Ascending aorta (tissue), 2 donors: ENCODE measurements around the gene AXIN2. TPM values are rescaled to one million over a fixed set of nuclear protein-coding genes. Genes with fewer than 3 reads are reported as not detected.

Source experiments
- DNase-seq, 2 donors: peaks; one replicate each; pipeline ENCODE4 v3.0.0-alpha.2; 2019; ENCODE audit warnings: low spot score in 2 of 2
- H3K27ac ChIP-seq, 2 donors: fragments of 200-600 bp; sonication (generic); one replicate each; pipeline ENCODE4 v1.5.1; 2016 to 2017; ENCODE audit warnings: mild to moderate bottlenecking in 1 of 2
- H3K27me3 ChIP-seq: fragments of 200-600 bp; sonication (generic); one replicate; pipeline ENCODE4 v1.5.1; 2017
- H3K36me3 ChIP-seq, 2 donors: fragments of 200-600 bp; sonication (generic); one replicate each; pipeline ENCODE4 v1.5.1; 2016
- H3K4me1 ChIP-seq, 2 donors: fragments of 200-600 bp; sonication (generic); one replicate each; pipeline ENCODE4 v1.5.1; 2016 to 2017; ENCODE audit warnings: mild to moderate bottlenecking in 1 of 2
- H3K4me3 ChIP-seq, 2 donors: fragments of 200-600 bp; sonication (generic); one replicate each; pipeline ENCODE4 v1.5.1; 2016 to 2017; ENCODE audit warnings: mild to moderate bottlenecking in 1 of 2
- H3K9me3 ChIP-seq, 2 donors: fragments of 200-600 bp; sonication (generic); one replicate each; pipeline ENCODE4 v1.5.1; 2016
- CTCF ChIP-seq, 3 experiments: fragments of 200-600 bp in 2 of 3; fragments of 450-650 bp in 1 of 3; sonication (generic) in 2 of 3; IDR thresholded peaks; one replicate each; pipeline ENCODE4 v1.5.1; 2016 to 2019; ENCODE audit warnings: antibody characterized with exemption in 3 of 3, mild to moderate bottlenecking in 1 of 3, moderate library complexity in 1 of 3
- intact Hi-C: fragments of 100-400 bp; cut with DNase I; formaldehyde crosslinking; loops from one replicate; pipeline ENCODE4 v1.15.1; 2023
- total RNA-seq: library from RNA; depleted of rRNA; stranded (reverse); fragments of >200 nt; gene quantifications from one replicate; pipeline ENCODE4 v1.1.0, GENCODE V29; 2016

AXIN2 gene
- total RNA-seq, 1 donor from 2014 or later = 27.5 TPM

DNA sequence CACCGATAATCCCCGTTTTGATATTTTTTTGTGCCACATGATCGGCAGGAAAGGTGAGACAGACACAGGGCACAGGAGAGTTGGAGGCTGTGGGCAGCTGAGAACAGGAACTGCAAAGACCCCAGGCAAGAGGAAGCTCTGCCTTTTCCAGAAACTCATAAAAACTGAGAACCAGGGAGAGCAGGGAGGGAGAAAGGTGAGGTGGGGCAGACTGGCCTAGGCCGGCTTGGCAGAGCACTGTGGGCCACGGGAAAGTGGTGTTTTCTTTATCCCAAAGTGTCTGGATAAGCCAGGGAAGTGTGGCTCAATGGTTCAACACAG, 11.8 kb upstream of the AXIN2 start:
- H3K9me3 ChIP-seq = no peaks in the 10 kb centered on the region
- no peak for TF ChIP-seq CTCF (IDR thresholded peaks at IDR 0.05)
- intact Hi-C loops = no loop called here
- H3K4me1 ChIP-seq = no peaks in the 10 kb centered on the region
- no peak overlapping the region for H3K4me3 ChIP-seq
- H3K27me3 ChIP-seq = no peaks in the 10 kb centered on the region
- no peaks in the 10 kb centered on the region for H3K36me3 ChIP-seq
- no peak overlapping the region for H3K27ac ChIP-seq
- no peak for DNase-seq

GRCh38 chr17:65572581-65573281, 11.3 kb upstream of the AXIN2 start:
- no peak for DNase-seq
- intact Hi-C loops = no loop called here
- no peak overlapping the region for H3K4me3 ChIP-seq
- no peak overlapping the region for H3K27ac ChIP-seq
- H3K4me1 ChIP-seq = no peaks in the 10 kb centered on the region
- H3K36me3 ChIP-seq = no peaks in the 10 kb centered on the region
- H3K27me3 ChIP-seq = no peaks in the 10 kb centered on the region
- TF ChIP-seq CTCF (IDR thresholded peaks at IDR 0.05) = no peak
- H3K9me3 ChIP-seq = no peaks in the 10 kb centered on the region

- H3K9me3 ChIP-seq = no peaks in the 10 kb centered on the region
- no peaks in the 10 kb centered on the region for H3K4me1 ChIP-seq
- DNase-seq = no peak
- H3K36me3 ChIP-seq = no peaks in the 10 kb centered on the region
- H3K4me3 ChIP-seq = no peak overlapping the region
- TF ChIP-seq CTCF (IDR thresholded peaks at IDR 0.05) = no peak
- intact Hi-C loops = no loop called here
- H3K27ac ChIP-seq = no peak overlapping the region
- H3K27me3 ChIP-seq = no peaks in the 10 kb centered on the region
Measured at GRCh38 chr17:65572186-65572580, 10.7 kb upstream of the AXIN2 start.

DNA sequence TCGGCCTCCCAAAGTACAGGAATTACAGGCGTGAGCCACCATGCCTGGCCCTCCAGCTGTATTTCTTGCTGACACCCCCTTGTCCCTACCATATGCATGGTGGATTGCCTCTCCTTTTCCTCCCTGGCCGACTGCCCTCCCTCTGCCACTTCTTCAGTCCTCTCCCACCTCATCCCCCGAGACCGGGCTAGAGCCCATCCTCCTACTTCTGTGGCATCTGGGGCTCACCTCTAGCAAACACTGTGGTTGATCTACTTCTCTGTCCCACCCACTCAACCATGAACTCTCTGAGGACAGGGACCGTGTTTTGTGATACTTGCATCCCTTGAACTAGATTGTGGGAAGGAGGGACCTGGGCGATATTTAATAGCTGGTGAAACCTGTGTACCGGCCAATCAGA, 7.5 kb upstream of the AXIN2 start:
- Histone ChIP-seq H3K9me3 (no peaks in the 10 kb centered on the region), H3K36me3 (no peaks in the 10 kb centered on the region), H3K4me3 (no peak overlapping the region), H3K27me3 (no peaks in the 10 kb centered on the region), H3K4me1 (no peaks in the 10 kb centered on the region), H3K27ac (no peak overlapping the region)
- intact Hi-C loops = no loop called here
- no peak for DNase-seq
- TF ChIP-seq CTCF (IDR thresholded peaks at IDR 0.05) = no peak

DNA sequence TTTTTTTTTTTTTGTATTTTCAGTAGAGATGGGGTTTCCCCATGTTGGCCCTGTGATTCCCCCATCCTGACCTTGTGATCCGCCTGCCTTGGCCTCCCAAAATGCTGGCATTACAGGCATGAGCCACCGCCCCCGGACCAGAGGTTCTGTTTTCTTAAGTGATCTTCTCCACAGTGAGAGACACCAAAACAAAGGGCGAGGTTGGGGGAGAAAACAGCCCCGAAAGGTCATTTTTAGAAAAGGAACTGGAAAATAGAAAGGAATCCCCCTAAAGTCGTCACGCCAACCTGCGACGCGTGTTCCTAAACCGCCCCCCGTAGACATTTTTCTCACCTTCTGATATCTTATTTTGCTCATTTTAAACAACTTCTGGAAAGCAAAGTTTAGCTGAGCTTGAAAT, 6.1 kb upstream of the AXIN2 start:
- H3K4me1 ChIP-seq = no peaks in the 10 kb centered on the region
- H3K36me3 ChIP-seq = no peaks in the 10 kb centered on the region
- H3K9me3 ChIP-seq = no peaks in the 10 kb centered on the region
- H3K27me3 ChIP-seq = no peaks in the 10 kb centered on the region
- no peak for TF ChIP-seq CTCF (IDR thresholded peaks at IDR 0.05)
- intact Hi-C loops = no loop called here
- no peak for DNase-seq
- no peak overlapping the region for H3K27ac ChIP-seq
- no peak overlapping the region for H3K4me3 ChIP-seq

GRCh38 chr17:65565559-65565958, 4.1 kb upstream of the AXIN2 start:
- intact Hi-C loops = no loop called here
- Histone ChIP-seq H3K27me3 (no peaks in the 10 kb centered on the region), H3K4me1 (peaks cover 0 to 5% of the 10 kb centered on the region in 2 donors), H3K4me3 (no peak overlapping the region), H3K9me3 (no peaks in the 10 kb centered on the region), H3K36me3 (no peaks in the 10 kb centered on the region), H3K27ac (no peak overlapping the region)
- no peak for DNase-seq
- TF ChIP-seq CTCF (IDR thresholded peaks at IDR 0.05) = no peak
